ENCODE results near the gene ATG9A. TPM values are rescaled to one million over a fixed set of nuclear protein-coding genes. Genes with fewer than 3 reads are reported as not detected.

Gene ATG9A
- total RNA-seq, 1 experiment from 2014 or later, result 52.1 TPM

DNA sequence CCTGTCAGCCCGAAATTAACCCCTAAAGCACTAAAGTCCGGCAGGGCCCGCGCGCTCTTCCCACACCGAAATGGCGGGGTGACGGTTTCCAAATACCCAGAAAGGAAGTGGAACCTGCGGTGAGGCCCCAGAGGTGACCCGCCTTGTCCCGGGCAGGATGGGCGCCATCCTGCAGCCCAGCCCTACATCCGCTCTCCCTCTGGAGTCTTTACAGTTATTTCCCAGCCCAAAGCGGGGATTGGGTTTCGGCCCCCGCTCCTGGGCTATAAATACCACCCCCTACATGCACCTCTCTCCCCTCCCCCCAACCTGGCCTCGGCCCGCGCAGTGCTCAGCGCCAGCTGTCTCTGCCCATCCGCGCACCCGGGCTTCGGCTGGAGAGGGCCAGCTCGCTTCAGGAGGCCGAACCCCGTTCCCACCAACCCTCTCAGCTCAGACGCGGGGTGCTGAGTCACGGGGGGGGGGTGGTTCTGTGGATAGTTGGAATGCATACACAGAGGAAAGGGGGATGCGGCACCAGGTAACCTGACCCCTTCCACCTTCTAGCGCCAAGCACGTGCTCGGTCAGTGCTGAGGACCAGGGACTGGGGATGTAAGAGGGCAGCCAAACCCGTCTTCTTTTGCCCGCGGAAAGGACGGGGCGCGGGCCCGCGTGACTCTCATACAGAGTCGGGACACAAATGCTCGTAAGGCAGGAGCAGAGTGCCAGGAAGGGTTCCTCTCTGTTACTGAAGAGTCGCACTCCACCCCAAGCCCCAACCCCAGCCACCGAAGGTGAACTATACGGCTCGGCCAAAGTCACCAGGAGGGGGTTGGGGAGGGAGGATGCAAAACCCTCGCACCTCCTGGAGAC, 23.7 kb upstream of the ATG9A start, which contains the start of gene TUBA4B:
TSS of gene TUBA4B (plus strand) at position 344 of the 853 bp plus-strand sequence. CDS start at position 509, 165 bp downstream.
- no peaks in the 10 kb centered on the region for H3K27me3 Mint-ChIP-seq (ENCODE audit: insufficient read depth, unreplicated experiment)
- H3K27ac Mint-ChIP-seq (ENCODE audit: low read depth, unreplicated experiment), result peak within 1 kb of the TSS; percentile 51
- intact Hi-C loops (cut with micrococcal nuclease), result loop anchor here (1.0 to 2.0 kb wide), 4 partner anchors 21 to 76 kb away; partner anchors contain the start of genes ABCB6, CNPPD1 and DNAJB2
- TF ChIP-seq, protein P1, sequence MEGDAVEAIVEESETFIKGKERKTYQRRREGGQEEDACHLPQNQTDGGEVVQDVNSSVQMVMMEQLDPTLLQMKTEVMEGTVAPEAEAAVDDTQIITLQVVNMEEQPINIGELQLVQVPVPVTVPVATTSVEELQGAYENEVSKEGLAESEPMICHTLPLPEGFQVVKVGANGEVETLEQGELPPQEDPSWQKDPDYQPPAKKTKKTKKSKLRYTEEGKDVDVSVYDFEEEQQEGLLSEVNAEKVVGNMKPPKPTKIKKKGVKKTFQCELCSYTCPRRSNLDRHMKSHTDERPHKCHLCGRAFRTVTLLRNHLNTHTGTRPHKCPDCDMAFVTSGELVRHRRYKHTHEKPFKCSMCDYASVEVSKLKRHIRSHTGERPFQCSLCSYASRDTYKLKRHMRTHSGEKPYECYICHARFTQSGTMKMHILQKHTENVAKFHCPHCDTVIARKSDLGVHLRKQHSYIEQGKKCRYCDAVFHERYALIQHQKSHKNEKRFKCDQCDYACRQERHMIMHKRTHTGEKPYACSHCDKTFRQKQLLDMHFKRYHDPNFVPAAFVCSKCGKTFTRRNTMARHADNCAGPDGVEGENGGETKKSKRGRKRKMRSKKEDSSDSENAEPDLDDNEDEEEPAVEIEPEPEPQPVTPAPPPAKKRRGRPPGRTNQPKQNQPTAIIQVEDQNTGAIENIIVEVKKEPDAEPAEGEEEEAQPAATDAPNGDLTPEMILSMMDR (IDR thresholded peaks at IDR 0.05; ENCODE audit: unreplicated experiment), result no peak
- ChIA-PET CTCF (interaction anchor here (0.6 to 10.3 kb wide), 11 partner anchors 21 to 403 kb away, joined by 3 to 123 read pairs (median 3); no protein-coding TSS in a partner anchor), POLR2A (interaction anchor here (0.6 to 14.1 kb wide), 20 partner anchors 8 to 559 kb away, joined by 3 to 401 read pairs (median 6); partner anchors contain the start of genes ABCB6, ANKZF1, ATG9A and CNPPD1)
- peaks cover 42% of the 10 kb centered on the region for H3K4me1 Mint-ChIP-seq (ENCODE audit: insufficient read depth, unreplicated experiment)
- no peaks in the 10 kb centered on the region for H3K9me3 Mint-ChIP-seq (ENCODE audit: unreplicated experiment)
- H3K4me3 Mint-ChIP-seq (ENCODE audit: unreplicated experiment), result peak within 1 kb of the TSS; percentile 91
- TSS peak; percentile 62 for BruUV-seq (replicated peaks)
- DNase-seq (ENCODE audit: unreplicated experiment), result peak; percentile 75
- H3K36me3 Mint-ChIP-seq (ENCODE audit: insufficient read depth, unreplicated experiment), result peaks cover 42% of the 10 kb centered on the region

GRCh38 chr2:219252570-219252899, 23.1 kb upstream of the ATG9A start:
- TF ChIP-seq, protein P1 (IDR thresholded peaks at IDR 0.05; ENCODE audit: unreplicated experiment), result no peak
- Mint-ChIP-seq H3K4me1 (ENCODE audit: insufficient read depth, unreplicated experiment) (peaks cover 42% of the 10 kb centered on the region), H3K36me3 (ENCODE audit: insufficient read depth, unreplicated experiment) (peaks cover 48% of the 10 kb centered on the region), H3K27me3 (ENCODE audit: insufficient read depth, unreplicated experiment) (no peaks in the 10 kb centered on the region), H3K4me3 (ENCODE audit: unreplicated experiment) (peak overlapping the region; percentile 91), H3K9me3 (ENCODE audit: unreplicated experiment) (no peaks in the 10 kb centered on the region), H3K27ac (ENCODE audit: low read depth, unreplicated experiment) (peak overlapping the region; percentile 51)
- peak; percentile 45 for DNase-seq (ENCODE audit: unreplicated experiment)
- intact Hi-C loops (cut with micrococcal nuclease), result loop anchor here (2.0 kb wide), 2 partner anchors 34 to 76 kb away; partner anchors contain the start of genes ABCB6 and CNPPD1
- CTCF ChIA-PET, result interaction anchor here (0.6 to 10.3 kb wide), 7 partner anchors 22 to 271 kb away, joined by 3 to 123 read pairs (median 4); no protein-coding TSS in a partner anchor
- no TSS peak for BruUV-seq (replicated peaks)
- POLR2A ChIA-PET, result interaction anchor here (0.6 to 14.1 kb wide), 16 partner anchors 7 to 558 kb away, joined by 3 to 401 read pairs (median 15); partner anchors contain the start of genes ABCB6, ANKZF1, ATG9A and CNPPD1

DNA sequence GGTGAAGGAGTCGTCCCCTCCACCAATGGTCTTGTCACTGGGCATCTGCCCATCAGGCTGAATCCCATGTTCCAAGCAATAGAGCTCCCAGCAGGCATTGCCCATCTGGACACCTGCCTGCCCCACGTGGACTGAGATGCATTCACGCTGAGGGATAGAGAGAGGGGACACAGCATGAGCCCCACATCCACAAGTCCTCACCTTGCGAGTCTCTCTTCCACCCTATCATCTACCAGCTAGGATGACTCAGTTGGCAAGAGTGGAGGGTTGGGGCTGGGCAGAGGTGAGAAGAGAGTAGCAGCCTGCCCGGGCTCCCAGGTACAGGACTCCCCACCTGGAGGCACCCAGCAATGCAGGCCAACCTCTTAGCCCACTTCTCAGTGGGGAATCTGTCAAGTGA, 22.6 kb upstream of the ATG9A start:
- Mint-ChIP-seq H3K9me3 (ENCODE audit: unreplicated experiment) (no peaks in the 10 kb centered on the region), H3K4me1 (ENCODE audit: insufficient read depth, unreplicated experiment) (peaks cover 42% of the 10 kb centered on the region), H3K36me3 (ENCODE audit: insufficient read depth, unreplicated experiment) (peaks cover 52% of the 10 kb centered on the region), H3K27ac (ENCODE audit: low read depth, unreplicated experiment) (peak overlapping the region; percentile 51), H3K4me3 (ENCODE audit: unreplicated experiment) (peak overlapping the region; percentile 91), H3K27me3 (ENCODE audit: insufficient read depth, unreplicated experiment) (no peaks in the 10 kb centered on the region)
- POLR2A ChIA-PET, result interaction anchor here (0.9 to 14.1 kb wide), 11 partner anchors 18 to 93 kb away, joined by 3 to 401 read pairs (median 21); partner anchors contain the start of genes ABCB6, ANKZF1, ATG9A and CNPPD1
- TF ChIP-seq, protein P1 (IDR thresholded peaks at IDR 0.05; ENCODE audit: unreplicated experiment), result no peak
- CTCF ChIA-PET, result interaction anchor here (0.6 to 10.3 kb wide), 9 partner anchors 22 to 95 kb away, joined by 3 to 123 read pairs (median 3); no protein-coding TSS in a partner anchor
- no TSS peak for BruUV-seq (replicated peaks)
- peak; percentile 77 for DNase-seq (ENCODE audit: unreplicated experiment)
- intact Hi-C loops (cut with micrococcal nuclease), result loop anchor here (2.0 kb wide), 2 partner anchors 33 to 75 kb away; partner anchors contain the start of genes ABCB6 and CNPPD1

All from MCF 10A (cell line).